Progenitor cell of endocrine pancreas (in vitro differentiated cells): ENCODE results near the gene ATP8A2. TPM values are rescaled to one million over a fixed set of nuclear protein-coding genes. Genes with fewer than 3 reads are reported as not detected.

Source experiments
- DNase-seq: peaks from one replicate; pipeline ENCODE4 v3.0.0; 2021; ENCODE audit warnings: low spot score; ENCODE audit not compliant: unreplicated experiment
- H3K27ac Mint-ChIP-seq: 2 replicates; pipeline ENCODE4 v1.8.0; 2021; ENCODE audit warnings: mild to moderate bottlenecking, moderate library complexity, mixed read lengths
- H3K27me3 Mint-ChIP-seq: 2 replicates; pipeline ENCODE4 v1.8.0; 2021; ENCODE audit warnings: mixed read lengths
- H3K36me3 Mint-ChIP-seq: 2 replicates; pipeline ENCODE4 v1.8.0; 2022; ENCODE audit warnings: mixed read lengths; ENCODE audit not compliant: insufficient read depth
- H3K4me1 Mint-ChIP-seq: 2 replicates; pipeline ENCODE4 v1.8.0; 2021; ENCODE audit warnings: low read depth, mixed read lengths
- H3K4me3 Mint-ChIP-seq: 2 replicates; pipeline ENCODE4 v1.8.0; 2021; ENCODE audit warnings: low read depth, mild to moderate bottlenecking, moderate library complexity, mixed read lengths
- H3K9me3 Mint-ChIP-seq: 2 replicates; pipeline ENCODE4 v1.8.0; 2021; ENCODE audit warnings: low read depth, mixed read lengths
- total RNA-seq: library from RNA; stranded (reverse); gene quantifications from 2 replicates; pipeline ENCODE4 v1.2.1, GENCODE V29; 2021
- TF ChIP-seq, protein P1 (sequence below): fragments of 200-600 bp; sonication (generic); IDR thresholded peaks from one replicate; pipeline ENCODE4 v1.5.0; 2021; ENCODE audit warnings: antibody characterized with exemption, mild to moderate bottlenecking; ENCODE audit not compliant: unreplicated experiment

ATP8A2 gene
- total RNA-seq, 1 donor from 2014 or later, result 0.38 TPM

DNA sequence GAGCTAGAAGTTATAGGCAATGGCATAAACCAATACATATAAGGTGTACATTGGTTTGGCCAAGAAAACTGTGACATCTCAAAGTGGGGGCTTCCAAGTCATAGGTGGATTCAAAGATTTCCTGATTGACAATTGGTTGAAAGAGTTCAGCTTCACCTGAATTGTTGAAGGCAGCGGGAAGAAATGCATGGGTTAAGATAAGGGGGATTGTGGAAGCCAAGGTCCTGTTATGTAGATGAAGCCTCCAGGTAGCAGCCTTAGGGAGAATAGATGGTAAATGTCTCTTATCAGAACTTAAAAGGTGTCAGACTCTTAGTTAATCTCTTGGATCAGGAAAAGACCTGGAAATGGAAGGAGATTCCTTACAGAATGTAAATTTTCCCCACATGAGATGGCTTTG is 26.0 kb downstream of the ATP8A2 start:
- DNase-seq, result no peak
- H3K27me3 Mint-ChIP-seq, result no peaks in the 10 kb centered on the region
- no peaks in the 10 kb centered on the region for H3K36me3 Mint-ChIP-seq
- TF ChIP-seq, protein P1, sequence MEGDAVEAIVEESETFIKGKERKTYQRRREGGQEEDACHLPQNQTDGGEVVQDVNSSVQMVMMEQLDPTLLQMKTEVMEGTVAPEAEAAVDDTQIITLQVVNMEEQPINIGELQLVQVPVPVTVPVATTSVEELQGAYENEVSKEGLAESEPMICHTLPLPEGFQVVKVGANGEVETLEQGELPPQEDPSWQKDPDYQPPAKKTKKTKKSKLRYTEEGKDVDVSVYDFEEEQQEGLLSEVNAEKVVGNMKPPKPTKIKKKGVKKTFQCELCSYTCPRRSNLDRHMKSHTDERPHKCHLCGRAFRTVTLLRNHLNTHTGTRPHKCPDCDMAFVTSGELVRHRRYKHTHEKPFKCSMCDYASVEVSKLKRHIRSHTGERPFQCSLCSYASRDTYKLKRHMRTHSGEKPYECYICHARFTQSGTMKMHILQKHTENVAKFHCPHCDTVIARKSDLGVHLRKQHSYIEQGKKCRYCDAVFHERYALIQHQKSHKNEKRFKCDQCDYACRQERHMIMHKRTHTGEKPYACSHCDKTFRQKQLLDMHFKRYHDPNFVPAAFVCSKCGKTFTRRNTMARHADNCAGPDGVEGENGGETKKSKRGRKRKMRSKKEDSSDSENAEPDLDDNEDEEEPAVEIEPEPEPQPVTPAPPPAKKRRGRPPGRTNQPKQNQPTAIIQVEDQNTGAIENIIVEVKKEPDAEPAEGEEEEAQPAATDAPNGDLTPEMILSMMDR, result no peak
- no peak overlapping the region for H3K27ac Mint-ChIP-seq
- H3K4me1 Mint-ChIP-seq, result peaks cover 3% of the 10 kb centered on the region
- H3K9me3 Mint-ChIP-seq, result peaks cover 6% of the 10 kb centered on the region
- no peak overlapping the region for H3K4me3 Mint-ChIP-seq

DNA sequence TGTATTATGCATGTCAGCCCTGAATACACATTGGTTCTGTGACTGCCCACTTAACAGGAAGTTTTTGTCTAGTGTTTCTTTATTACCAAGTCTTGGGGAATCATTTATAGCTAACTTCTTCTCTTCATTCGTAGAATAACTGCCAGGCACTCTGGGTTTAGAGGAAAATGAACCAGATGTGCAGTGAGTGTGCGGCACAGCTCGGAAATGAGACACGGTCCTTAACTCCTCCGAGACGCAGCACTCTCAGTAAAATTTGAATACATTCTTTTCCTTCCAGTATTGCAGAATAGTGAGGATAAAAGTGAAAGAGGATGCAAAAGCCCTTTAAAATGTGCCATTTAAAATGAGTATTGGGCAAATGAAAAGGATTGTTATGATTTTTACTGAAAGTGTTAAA is 29.2 kb downstream of the ATP8A2 start:
- DNase-seq, result no peak
- H3K9me3 Mint-ChIP-seq, result no peaks in the 10 kb centered on the region
- H3K36me3 Mint-ChIP-seq, result no peaks in the 10 kb centered on the region
- no peak overlapping the region for H3K4me3 Mint-ChIP-seq
- TF ChIP-seq, protein P1, result no peak
- H3K27ac Mint-ChIP-seq, result no peak overlapping the region
- no peaks in the 10 kb centered on the region for H3K4me1 Mint-ChIP-seq
- H3K27me3 Mint-ChIP-seq, result peaks cover 19% of the 10 kb centered on the region

DNA sequence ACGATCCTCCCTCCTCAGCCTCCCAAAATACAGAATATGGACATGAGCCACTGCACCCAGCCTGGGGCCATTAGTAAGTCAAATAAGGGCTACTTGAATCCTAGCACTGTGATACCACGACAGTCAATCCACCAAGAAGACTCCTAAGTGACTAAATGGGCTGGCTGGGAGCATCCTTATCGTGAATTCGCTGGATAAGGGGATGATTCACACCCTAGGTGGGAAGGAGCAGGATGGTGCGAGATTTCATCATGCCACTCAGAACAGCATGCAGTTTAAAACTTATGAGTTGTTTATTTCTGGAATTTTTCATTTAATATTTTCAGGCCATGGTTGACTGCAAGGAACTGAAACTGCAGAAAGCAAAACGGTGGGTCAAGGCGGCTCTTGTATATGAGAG is 30.2 kb downstream of the ATP8A2 start:
- Mint-ChIP-seq H3K9me3 (no peaks in the 10 kb centered on the region), H3K4me3 (no peak overlapping the region), H3K27me3 (peaks cover 19% of the 10 kb centered on the region), H3K4me1 (no peaks in the 10 kb centered on the region), H3K27ac (no peak overlapping the region), H3K36me3 (no peaks in the 10 kb centered on the region)
- DNase-seq, result no peak
- TF ChIP-seq, protein P1, result no peak

DNA sequence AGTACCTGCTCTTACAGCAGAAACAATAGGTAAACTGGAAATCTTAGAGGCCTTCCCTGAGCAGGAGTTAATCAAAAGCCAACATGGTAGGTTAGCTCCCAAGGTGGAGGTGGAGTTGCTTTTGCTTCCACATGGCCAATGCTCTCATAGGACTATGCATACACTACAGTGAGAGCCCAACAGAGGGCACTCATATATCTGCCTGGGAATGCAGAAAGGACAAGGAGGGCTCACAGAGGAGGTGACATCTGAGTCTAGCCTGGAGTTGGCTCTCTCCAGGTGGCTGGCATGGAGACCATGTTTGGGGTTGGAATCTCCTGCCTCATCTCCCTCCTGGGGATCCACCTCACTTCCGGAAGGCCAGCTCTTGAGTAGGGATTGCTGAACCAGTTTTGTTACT is 34.6 kb downstream of the ATP8A2 start:
- TF ChIP-seq, protein P1, result peak; percentile 13
- Mint-ChIP-seq H3K36me3 (no peaks in the 10 kb centered on the region), H3K27ac (no peak overlapping the region), H3K9me3 (no peaks in the 10 kb centered on the region), H3K4me3 (no peak overlapping the region), H3K27me3 (peaks cover 23% of the 10 kb centered on the region), H3K4me1 (no peaks in the 10 kb centered on the region)
- no peak for DNase-seq

DNA sequence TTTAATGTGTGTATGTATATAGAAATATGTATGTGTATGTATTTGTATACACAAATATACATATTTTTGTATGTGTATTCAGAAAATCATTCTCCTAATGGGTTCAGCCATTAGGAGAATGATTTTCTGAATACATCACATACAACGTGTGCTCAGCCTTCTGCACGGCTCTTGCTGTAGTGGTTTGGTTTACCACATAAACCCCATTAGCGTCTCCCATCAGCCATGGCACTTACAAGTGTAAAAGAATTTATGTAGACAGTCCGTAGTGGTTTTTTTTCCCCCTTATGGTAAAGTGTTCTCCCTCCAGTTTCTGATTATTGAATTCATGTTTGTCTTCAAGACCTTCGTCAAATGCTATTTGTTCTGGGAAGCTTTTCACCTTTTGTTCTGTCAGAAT is 38.2 kb downstream of the ATP8A2 start:
- H3K27ac Mint-ChIP-seq, result no peak overlapping the region
- no peaks in the 10 kb centered on the region for H3K4me1 Mint-ChIP-seq
- no peak for DNase-seq
- no peak overlapping the region for H3K4me3 Mint-ChIP-seq
- peaks cover 9% of the 10 kb centered on the region for H3K27me3 Mint-ChIP-seq
- no peaks in the 10 kb centered on the region for H3K9me3 Mint-ChIP-seq
- TF ChIP-seq, protein P1, result no peak
- no peaks in the 10 kb centered on the region for H3K36me3 Mint-ChIP-seq
